IPS-18c (cell line): ENCODE results near the gene ZBTB7C.

Experiments
- H3K4me3 ChIP-seq: 2 replicates; pipeline ENCODE4 v1.7.0; 2013; ENCODE audit warnings: low read depth, mild to moderate bottlenecking, low read length, moderate library complexity; ENCODE audit not compliant: insufficient read depth
- H3K9me3 ChIP-seq: one replicate; pipeline ENCODE4 v1.6.1; 2013; ENCODE audit warnings: mild to moderate bottlenecking, low read length, moderate library complexity; ENCODE audit not compliant: control insufficient read depth, insufficient read depth

Gene ZBTB7C

GRCh38 chr18:48129621-48130082 lies 279.5 kb downstream of the ZBTB7C start:
- H3K9me3 ChIP-seq, result no peaks in the 10 kb centered on the region
- H3K4me3 ChIP-seq, result no peak overlapping the region

GRCh38 chr18:48127606-48128005 lies 281.6 kb downstream of the ZBTB7C start:
- no peak overlapping the region for H3K4me3 ChIP-seq
- no peaks in the 10 kb centered on the region for H3K9me3 ChIP-seq

- no peak overlapping the region for H3K4me3 ChIP-seq
- H3K9me3 ChIP-seq, result no peaks in the 10 kb centered on the region
These were observed 282.9 kb downstream of the ZBTB7C start for GRCh38 chr18:48126240-48126639.

GRCh38 chr18:48125724-48126123 lies 283.5 kb downstream of the ZBTB7C start:
- Histone ChIP-seq H3K9me3 (no peaks in the 10 kb centered on the region), H3K4me3 (no peak overlapping the region)

GRCh38 chr18:48124857-48125626 lies 284.1 kb downstream of the ZBTB7C start:
- H3K4me3 ChIP-seq, result no peak overlapping the region
- H3K9me3 ChIP-seq, result no peaks in the 10 kb centered on the region

- Histone ChIP-seq H3K9me3 (no peaks in the 10 kb centered on the region), H3K4me3 (no peak overlapping the region)
These were observed 285.2 kb downstream of the ZBTB7C start for GRCh38 chr18:48123941-48124340.

GRCh38 chr18:48123324-48123723 lies 285.9 kb downstream of the ZBTB7C start:
- H3K4me3 ChIP-seq, result no peak overlapping the region
- H3K9me3 ChIP-seq, result no peaks in the 10 kb centered on the region

- Histone ChIP-seq H3K9me3 (no peaks in the 10 kb centered on the region), H3K4me3 (no peak overlapping the region)
These were observed 286.4 kb downstream of the ZBTB7C start for GRCh38 chr18:48122816-48123215.

- no peak overlapping the region for H3K4me3 ChIP-seq
- no peaks in the 10 kb centered on the region for H3K9me3 ChIP-seq
These were observed 286.8 kb downstream of the ZBTB7C start for GRCh38 chr18:48122376-48122775.

GRCh38 chr18:48121752-48122151 lies 287.4 kb downstream of the ZBTB7C start:
- no peaks in the 10 kb centered on the region for H3K9me3 ChIP-seq
- H3K4me3 ChIP-seq, result no peak overlapping the region

- no peak overlapping the region for H3K4me3 ChIP-seq
- H3K9me3 ChIP-seq, result no peaks in the 10 kb centered on the region
These were observed 290.0 kb downstream of the ZBTB7C start for GRCh38 chr18:48119204-48119603.

GRCh38 chr18:48116873-48117630 lies 292.1 kb downstream of the ZBTB7C start:
- H3K9me3 ChIP-seq, result no peaks in the 10 kb centered on the region
- no peak overlapping the region for H3K4me3 ChIP-seq

- H3K4me3 ChIP-seq, result no peak overlapping the region
These were observed 293.2 kb downstream of the ZBTB7C start for GRCh38 chr18:48116017-48116416.

GRCh38 chr18:48113691-48114090 lies 295.5 kb downstream of the ZBTB7C start:
- Histone ChIP-seq H3K4me3 (no peak overlapping the region), H3K9me3 (no peaks in the 10 kb centered on the region)

More at GRCh38 chr18:48116017-48116416, 293.2 kb downstream of the ZBTB7C start:
- H3K9me3 ChIP-seq, result no peaks in the 10 kb centered on the region

- no peaks in the 10 kb centered on the region for H3K9me3 ChIP-seq
These were observed 297.6 kb downstream of the ZBTB7C start for GRCh38 chr18:48111587-48111986.

GRCh38 chr18:48110797-48111196 lies 298.4 kb downstream of the ZBTB7C start:
- Histone ChIP-seq H3K4me3 (no peak overlapping the region), H3K9me3 (no peaks in the 10 kb centered on the region)

More at GRCh38 chr18:48111587-48111986, 297.6 kb downstream of the ZBTB7C start:
- H3K4me3 ChIP-seq, result no peak overlapping the region

- Histone ChIP-seq H3K9me3 (no peaks in the 10 kb centered on the region), H3K4me3 (no peak overlapping the region)
These were observed 299.2 kb downstream of the ZBTB7C start for GRCh38 chr18:48109961-48110493.

- no peak overlapping the region for H3K4me3 ChIP-seq
- no peaks in the 10 kb centered on the region for H3K9me3 ChIP-seq
These were observed 301.0 kb downstream of the ZBTB7C start for GRCh38 chr18:48108136-48108535.
